A549 (cell line): Measurements from ENCODE around the gene PLEKHA6.

ENCODE experiments used
- CTCF ChIP-seq: fragments of >200 bp; sonication (Bioruptor Twin); formaldehyde crosslinking; IDR thresholded peaks from 3 replicates; pipeline ENCODE4 v1.5.1; 2016
- EP300 ChIP-seq, 2 experiments: fragments of >200 bp; sonication (Bioruptor Twin); formaldehyde crosslinking; IDR thresholded peaks; 2 replicates in 1 of 2; 3 replicates in 1 of 2; pipeline ENCODE4 v1.6.1; 2016 to 2017
- FOSL2 ChIP-seq, 2 experiments: fragments of 450-650 bp in 1 of 2; fragments of >200 bp in 1 of 2; sonication (Bioruptor Twin) in 1 of 2; formaldehyde crosslinking; IDR thresholded peaks; 2 replicates each; pipeline versions ENCODE4 v1.5.0 to v1.6.1; 2016 to 2020; ENCODE audit warnings: mild to moderate bottlenecking in 1 of 2, moderate library complexity in 1 of 2
- JUNB ChIP-seq: fragments of >200 bp; sonication (Bioruptor Twin); formaldehyde crosslinking; IDR thresholded peaks from 2 replicates; pipeline ENCODE4 v1.6.1; 2016
- MAFK ChIP-seq: fragments of 450-650 bp; IDR thresholded peaks from 2 replicates; pipeline ENCODE4 v1.6.1; 2014; ENCODE audit not compliant: partially characterized antibody
- MAX ChIP-seq: IDR thresholded peaks from 2 replicates; pipeline ENCODE4 v1.6.1; 2012
- MYC ChIP-seq: IDR thresholded peaks from 2 replicates; pipeline ENCODE4 v1.6.1; 2012; ENCODE audit warnings: mild to moderate bottlenecking, inconsistent platforms, low read length, improper control_type of control experiment, borderline replicate concordance
- POLR2A ChIP-seq: IDR thresholded peaks from 2 replicates; pipeline ENCODE4 v1.6.1; 2012; ENCODE audit warnings: mild to moderate bottlenecking, low read length
- RFX5 ChIP-seq: fragments of 450-650 bp; IDR thresholded peaks from 2 replicates; pipeline ENCODE4 v1.7.1; 2014; ENCODE audit warnings: antibody characterized with exemption, mild to moderate bottlenecking, moderate library complexity
- TP53 ChIP-seq: fragments of 250-450 bp; sonication (Bioruptor Pico); IDR thresholded peaks from 2 replicates; pipeline ENCODE4 v1.5.0; 2021; ENCODE audit warnings: mild to moderate bottlenecking, moderate library complexity

GRCh38 chr1:204180133-204180532 is 179.6 kb downstream of the PLEKHA6 start:
- TF ChIP-seq CTCF (no peak), RFX5 (no peak), TP53 (no peak), POLR2A (no peak), MAFK (no peak), MAX (no peak), FOSL2 (IDR thresholded peaks at IDR 0.05) (no peak), FOSL2 (CRISPR knock-in tag; IDR thresholded peaks at IDR 0.05) (no peak), MYC (no peak), EP300 (IDR thresholded peaks at IDR 0.05) (no peak), JUNB (no peak)
